Measurements from ENCODE around the gene GAMT.
A peak's percentile ranks its signal among the peaks of the same experiment; 100 is the strongest.
"Not testable (repeated sequence)": the region's sequence is repeated elsewhere in the genome, so short reads cannot be mapped to it uniquely, and the experiment has no call there.

The GAMT gene

DNA sequence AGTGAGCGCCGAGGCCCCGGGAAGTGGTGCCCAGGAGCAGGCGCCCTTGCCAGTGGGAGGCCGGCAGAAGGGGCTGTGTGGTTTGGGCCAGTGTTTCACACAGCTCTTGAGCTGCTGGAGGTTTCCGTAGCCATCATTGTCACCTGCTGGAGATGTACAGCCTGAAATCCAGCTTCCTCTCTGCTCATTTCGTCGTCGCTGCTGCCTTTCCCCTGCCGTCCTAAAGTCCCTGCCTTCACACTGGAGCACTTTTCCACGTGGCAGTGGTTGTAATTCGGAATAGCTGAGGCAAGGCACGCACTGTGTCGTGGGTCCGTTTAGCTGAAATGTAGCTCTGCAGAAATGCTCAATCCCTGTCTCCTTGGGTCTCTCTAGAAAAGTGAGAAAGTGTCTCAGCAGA lies 19.2 kb upstream of the GAMT start:
- no peak for FAIRE-seq

DNA sequence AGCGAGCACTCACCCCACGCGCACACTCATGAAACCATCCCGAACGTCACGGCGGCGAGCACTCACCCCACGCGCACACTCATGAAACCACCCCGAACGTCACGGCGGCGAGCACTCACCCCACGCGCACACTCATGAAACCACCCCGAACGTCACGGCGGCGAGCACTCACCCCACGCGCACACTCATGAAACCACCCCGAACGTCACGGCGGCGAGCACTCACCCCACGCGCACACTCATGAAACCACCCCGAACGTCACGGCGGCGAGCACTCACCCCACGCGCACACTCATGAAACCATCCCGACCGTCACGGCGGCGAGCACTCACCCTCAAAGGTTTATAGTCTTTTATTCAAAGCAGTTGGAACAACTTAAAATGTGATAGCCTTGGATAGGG lies 18.7 kb upstream of the GAMT start:
- FAIRE-seq; DNase-seq (ENCODE audit: extremely low spot score, insufficient read length, low read depth): not testable (repeated sequence)

More for the DNA sequence above, 19.2 kb upstream of the GAMT start:
- DNase-seq (ENCODE audit: extremely low spot score, insufficient read length, low read depth), result no peak

GRCh38 chr19:1418951-1419738 lies 17.8 kb upstream of the GAMT start:
- no peak for FAIRE-seq

DNA sequence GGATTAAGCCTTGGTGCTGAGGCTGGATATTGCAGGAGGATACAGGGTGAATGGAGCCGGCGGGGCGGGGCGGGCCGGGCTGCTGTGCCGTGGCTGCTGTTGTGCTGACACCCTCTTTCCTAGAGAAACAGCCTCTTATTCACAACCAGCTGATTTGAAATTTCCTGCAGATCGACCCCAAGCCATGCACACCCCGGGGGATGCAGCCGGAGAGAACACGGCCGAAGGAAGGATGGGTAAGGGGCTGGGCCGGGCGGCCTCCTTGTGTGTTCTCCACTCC lies 17.1 kb upstream of the GAMT start:
- FAIRE-seq (no peak), DNase-seq (ENCODE audit: extremely low spot score, insufficient read length, low read depth) (no peak)

More at GRCh38 chr19:1418951-1419738, 17.8 kb upstream of the GAMT start:
- DNase-seq (ENCODE audit: extremely low spot score, insufficient read length, low read depth), result no peak

GRCh38 chr19:1417681-1418495 lies 16.5 kb upstream of the GAMT start:
- DNase-seq (ENCODE audit: extremely low spot score, insufficient read length, low read depth), result no peak

DNA sequence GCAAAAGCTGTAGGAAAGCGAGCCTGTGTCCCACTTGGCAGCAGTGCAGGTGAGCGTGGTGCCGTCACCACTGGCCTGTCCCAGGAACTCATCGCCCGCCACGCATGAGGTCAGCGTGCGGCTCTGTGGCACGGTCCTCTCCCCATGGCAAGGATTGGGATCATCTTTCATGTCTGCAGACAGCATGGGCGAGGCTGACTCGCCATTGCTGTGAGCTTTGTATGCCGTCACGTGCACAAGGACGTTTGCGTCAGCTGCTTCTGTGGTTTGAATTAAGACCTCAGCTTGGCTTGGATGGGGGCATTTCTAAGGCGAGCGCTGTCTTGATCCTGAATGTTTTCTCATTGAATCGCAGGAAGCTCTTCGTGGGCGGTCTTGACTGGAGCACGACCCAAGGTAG lies 15.8 kb upstream of the GAMT start:
- DNase-seq (ENCODE audit: extremely low spot score, insufficient read length, low read depth) (no peak), FAIRE-seq (no peak)

More at GRCh38 chr19:1417681-1418495, 16.5 kb upstream of the GAMT start:
- FAIRE-seq, result no peak

GRCh38 chr19:1416014-1416841 lies 14.9 kb upstream of the GAMT start:
- no peak for FAIRE-seq
- no peak for DNase-seq (ENCODE audit: extremely low spot score, insufficient read length, low read depth)

- DNase-seq (ENCODE audit: extremely low spot score, insufficient read length, low read depth) (no peak), FAIRE-seq (peak; percentile 62)
Measured at GRCh38 chr19:1412995-1413800, 11.9 kb upstream of the GAMT start.

DNA sequence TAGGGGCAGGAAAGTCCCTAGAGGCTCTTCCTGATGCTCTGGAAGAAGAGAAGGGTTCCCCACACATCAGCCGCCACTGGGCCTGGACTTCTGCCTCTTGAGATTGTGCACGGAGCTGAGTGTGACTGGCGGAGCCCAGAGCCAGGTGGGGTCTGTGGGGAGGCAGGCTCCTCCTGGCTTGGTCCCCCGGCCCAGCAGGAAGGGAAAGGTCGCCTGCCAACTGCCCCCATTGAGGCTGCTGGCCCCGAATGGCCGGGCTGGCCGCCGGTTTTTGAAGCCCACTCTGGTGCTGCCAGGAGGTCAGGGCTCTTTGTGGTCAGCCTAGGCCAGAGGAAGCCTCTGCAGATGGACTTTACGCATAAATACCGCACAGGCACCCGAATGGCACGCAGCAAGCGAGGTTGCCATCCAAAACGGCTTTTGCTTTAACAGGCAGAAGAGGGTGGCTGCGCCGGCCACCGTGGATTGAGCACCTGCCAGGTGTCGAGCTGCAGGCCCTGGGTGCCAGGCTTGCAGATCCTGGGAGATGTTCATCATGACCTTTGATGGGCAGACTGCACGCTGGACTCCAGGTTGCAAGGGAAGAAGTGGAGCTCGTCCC lies 11.1 kb upstream of the GAMT start:
- FAIRE-seq (no peak), DNase-seq (ENCODE audit: extremely low spot score, insufficient read length, low read depth) (no peak)

- DNase-seq (ENCODE audit: extremely low spot score, insufficient read length, low read depth) (no peak), FAIRE-seq (no peak)
Measured at GRCh38 chr19:1411255-1412191, 10.2 kb upstream of the GAMT start.

DNA sequence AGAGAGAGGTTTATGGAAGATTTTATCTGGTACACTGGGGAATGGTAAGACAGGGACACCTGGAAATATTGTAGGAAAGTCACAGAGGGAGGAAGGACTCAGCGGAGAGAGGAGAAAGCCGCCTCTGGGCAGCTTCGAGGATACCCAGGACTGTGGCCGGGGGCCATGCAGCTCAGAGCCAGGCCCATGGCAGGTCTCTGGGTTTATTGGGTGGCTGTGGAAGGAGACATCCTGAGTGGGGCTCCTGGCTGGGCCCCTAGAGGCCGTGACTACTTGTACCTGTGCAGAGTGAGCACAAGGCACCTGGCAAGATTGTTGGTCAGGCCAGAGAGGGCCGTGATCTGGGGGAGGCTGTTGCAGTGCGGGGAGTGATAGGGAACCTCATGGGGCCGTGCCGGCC lies 9.4 kb upstream of the GAMT start:
- DNase-seq (ENCODE audit: extremely low spot score, insufficient read length, low read depth), result no peak
- no peak for FAIRE-seq

- FAIRE-seq (no peak), DNase-seq (ENCODE audit: extremely low spot score, insufficient read length, low read depth) (no peak)
Measured at GRCh38 chr19:1410136-1410786, 8.9 kb upstream of the GAMT start.

DNA sequence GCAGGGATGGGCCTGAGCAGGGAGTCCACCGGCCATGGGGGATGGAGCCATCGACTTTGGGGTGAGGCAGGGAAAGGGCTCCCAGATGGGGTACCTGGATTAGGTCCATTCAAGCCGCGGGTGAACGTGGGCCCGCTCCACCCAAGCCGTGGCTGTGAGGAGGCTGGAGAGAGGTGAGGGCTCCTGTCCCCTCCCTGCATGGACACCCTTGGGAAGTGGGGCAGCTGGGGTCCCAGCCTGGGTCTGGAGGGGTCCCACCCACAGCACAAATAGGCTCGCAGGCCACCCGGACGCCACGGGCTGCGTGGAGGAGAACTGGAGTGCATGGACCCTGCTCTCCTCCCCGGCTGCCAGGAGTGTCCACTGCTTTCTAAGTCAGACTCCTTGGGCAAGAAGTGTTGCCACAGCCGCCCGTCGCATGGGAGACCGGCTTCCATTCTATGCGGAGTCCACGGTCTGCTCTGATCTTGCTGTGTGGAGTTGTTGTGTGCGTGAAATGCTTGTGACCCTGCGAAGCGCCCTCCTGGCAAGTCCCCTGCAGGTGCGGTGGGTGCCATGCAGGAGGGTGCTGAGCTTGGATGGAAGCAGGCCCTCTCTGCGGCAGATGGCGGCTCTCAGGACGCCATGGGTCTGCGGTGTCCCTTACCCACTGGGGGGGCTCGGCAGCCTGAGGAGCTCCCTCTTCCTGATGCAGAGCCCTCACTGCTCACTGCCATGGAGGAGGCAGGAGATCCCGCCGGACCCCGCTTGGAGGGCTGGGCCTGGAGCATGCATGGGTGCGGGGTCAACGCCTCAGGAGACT lies 8.1 kb upstream of the GAMT start:
- FAIRE-seq (no peak), DNase-seq (ENCODE audit: extremely low spot score, insufficient read length, low read depth) (no peak)

- DNase-seq (ENCODE audit: extremely low spot score, insufficient read length, low read depth) (no peak), FAIRE-seq (peak; percentile 47)
Measured at GRCh38 chr19:1408300-1409203, 7.2 kb upstream of the GAMT start.

- FAIRE-seq, result no peak
- no peak for DNase-seq (ENCODE audit: extremely low spot score, insufficient read length, low read depth)
Measured at GRCh38 chr19:1407528-1408299, 6.4 kb upstream of the GAMT start, which contains the start of gene DAZAP1. Gene DAZAP1 (plus strand): TSS chr19:1407586. CDS start chr19:1407774, 188 bp downstream.
